ENCODE data around the gene ABLIM2. TPM values are rescaled to one million over a fixed set of nuclear protein-coding genes. Genes with fewer than 3 reads are reported as not detected.

ABLIM2 gene
- total and polyA plus RNA-seq, 10 of the 15 experiments (the other 5 are each of a cell fraction or from before 2014, with no cell fraction given) = 0.03 to 0.15 (median 0.05) TPM; not detected in 7

DNA sequence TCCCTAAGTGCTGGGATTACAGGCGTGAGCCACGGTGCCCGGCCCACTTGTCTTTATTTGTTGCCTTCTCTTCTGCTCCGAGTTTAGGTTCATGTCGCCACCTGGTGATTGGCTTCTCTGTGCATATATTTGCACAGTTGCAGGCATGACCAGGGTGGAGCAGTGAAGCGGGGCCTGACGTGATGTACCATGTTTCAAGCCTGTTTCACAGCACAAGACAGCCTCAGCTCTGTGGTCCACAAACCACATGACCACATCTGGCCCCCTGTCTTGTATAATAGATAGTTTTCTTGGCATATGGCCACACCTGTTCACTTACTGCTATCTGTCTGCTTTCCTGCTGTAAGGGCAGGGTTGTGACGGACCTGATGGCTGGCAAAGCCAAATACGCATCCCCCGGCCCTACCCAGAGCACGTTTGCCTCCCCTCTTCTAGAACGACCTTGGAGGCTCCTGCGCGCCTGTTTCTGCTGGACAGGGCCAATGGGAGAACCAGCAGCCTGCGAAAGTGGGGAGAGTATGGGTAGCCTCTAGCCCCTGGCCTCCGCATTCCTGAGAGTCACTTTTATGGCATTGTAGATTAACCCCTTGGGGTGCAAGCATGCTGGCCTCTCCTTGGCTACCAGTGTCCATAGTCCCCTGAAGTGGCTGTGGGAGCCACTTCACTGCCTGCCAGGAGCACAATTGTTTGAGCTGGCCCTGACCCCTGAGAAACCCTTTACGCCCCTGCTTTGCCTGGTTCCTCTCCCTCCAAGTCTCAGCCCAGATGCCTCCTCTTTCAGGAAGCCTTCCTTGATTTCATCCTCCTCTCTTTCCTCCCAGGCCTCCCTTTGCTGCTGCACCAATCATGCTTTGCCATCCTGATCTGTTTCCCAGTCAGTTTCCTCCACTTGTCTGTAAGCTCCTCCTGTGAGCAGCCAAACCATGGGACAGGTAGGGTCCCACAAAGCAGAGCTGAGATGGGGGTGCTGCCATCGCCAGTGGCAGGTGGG is 34.4 kb upstream of the ABLIM2 start (continued):
- no peak for TF ChIP-seq ZBTB4 (CRISPR knock-in tag; IDR thresholded peaks at IDR 0.05)
- TF ChIP-seq PAX8 (IDR thresholded peaks at IDR 0.05) = no peak
- no peak for TF ChIP-seq ZSCAN29 (IDR thresholded peaks at IDR 0.05)
- peak; percentile 68 for TF ChIP-seq CBFB (IDR thresholded peaks at IDR 0.05; ENCODE audit: low read depth)
- TF ChIP-seq JUNB (IDR thresholded peaks at IDR 0.05) = no peak
- peak; percentile 78; the same call in 1 of the 3 replicates for TF ChIP-seq POU2F2 (IDR thresholded peaks at IDR 0.05; ENCODE audit: borderline replicate concordance, low read depth, low read length)
- no peak for TF ChIP-seq TBL1XR1 (IDR thresholded peaks at IDR 0.05; ENCODE audit: low read depth, low read length)
- TF ChIP-seq POLR2AphosphoS2 (IDR thresholded peaks at IDR 0.05; ENCODE audit: low read depth, low read length) = no peak
- no peak for TF ChIP-seq YY1 (IDR thresholded peaks at IDR 0.05; ENCODE audit: low read depth, low read length)
- TF ChIP-seq, protein P1, sequence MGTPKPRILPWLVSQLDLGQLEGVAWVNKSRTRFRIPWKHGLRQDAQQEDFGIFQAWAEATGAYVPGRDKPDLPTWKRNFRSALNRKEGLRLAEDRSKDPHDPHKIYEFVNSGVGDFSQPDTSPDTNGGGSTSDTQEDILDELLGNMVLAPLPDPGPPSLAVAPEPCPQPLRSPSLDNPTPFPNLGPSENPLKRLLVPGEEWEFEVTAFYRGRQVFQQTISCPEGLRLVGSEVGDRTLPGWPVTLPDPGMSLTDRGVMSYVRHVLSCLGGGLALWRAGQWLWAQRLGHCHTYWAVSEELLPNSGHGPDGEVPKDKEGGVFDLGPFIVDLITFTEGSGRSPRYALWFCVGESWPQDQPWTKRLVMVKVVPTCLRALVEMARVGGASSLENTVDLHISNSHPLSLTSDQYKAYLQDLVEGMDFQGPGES (IDR thresholded peaks at IDR 0.05) = no peak
- no peak for TF ChIP-seq SPI1 (IDR thresholded peaks at IDR 0.05; ENCODE audit: borderline replicate concordance, insufficient read depth, low read depth, low read length)
- TF ChIP-seq PAX5 (IDR thresholded peaks at IDR 0.05; ENCODE audit: borderline replicate concordance, low read depth, low read length) = peak; percentile 96
- TF ChIP-seq SMC3 (IDR thresholded peaks at IDR 0.05; ENCODE audit: borderline replicate concordance, low read length) = peak; percentile 62; the same call in 1 of the 2 replicates
- no peak for TF ChIP-seq FOXK2 (IDR thresholded peaks at IDR 0.05)
- TF ChIP-seq SMARCA5 (IDR thresholded peaks at IDR 0.05) = no peak
- no peak for TF ChIP-seq SUPT20H (IDR thresholded peaks at IDR 0.05; ENCODE audit: borderline replicate concordance, control insufficient read depth, low read depth, low read length)
- TF ChIP-seq ATF2 (IDR thresholded peaks at IDR 0.05; ENCODE audit: low read length) = no peak
- TF ChIP-seq RBBP5 (conservative IDR thresholded peaks at IDR 0.05) = no peak
- no peak for TF ChIP-seq ZNF622 (IDR thresholded peaks at IDR 0.05)
- no peak for TF ChIP-seq CHD4 (IDR thresholded peaks at IDR 0.05)
- TF ChIP-seq RUNX3 (IDR thresholded peaks at IDR 0.05; ENCODE audit: low read length) = no peak
- TF ChIP-seq NRF1 (conservative IDR thresholded peaks at IDR 0.05; ENCODE audit: low read depth, low read length) = no peak
- TF ChIP-seq SIX5 (IDR thresholded peaks at IDR 0.05; ENCODE audit: low read depth, low read length, severe bottlenecking) = no peak
- TF ChIP-seq IKZF1 (conservative IDR thresholded peaks at IDR 0.05) = peak; percentile 53; the same call in 1 of the 2 replicates
